BLaER1 (cell line): ENCODE results near the gene PPP2R5E.

ENCODE experiments used
- H3K27ac ChIP-seq: shearing (Covaris generic); formaldehyde crosslinking; 2 replicates; pipeline ENCODE4 v1.8.1; 2022
- H3K27me3 ChIP-seq: shearing (Covaris generic); formaldehyde crosslinking; 2 replicates; pipeline ENCODE4 v1.8.1; 2022
- H3K36me3 ChIP-seq: shearing (Covaris generic); formaldehyde crosslinking; 2 replicates; pipeline ENCODE4 v1.8.1; 2022
- H3K4me1 ChIP-seq: shearing (Covaris generic); formaldehyde crosslinking; 2 replicates; pipeline ENCODE4 v1.8.1; 2022
- H3K4me2 ChIP-seq: shearing (Covaris generic); formaldehyde crosslinking; 2 replicates; pipeline ENCODE4 v1.8.1; 2022
- H3K4me3 ChIP-seq: shearing (Covaris generic); formaldehyde crosslinking; 2 replicates; pipeline ENCODE4 v1.8.1; 2022
- H3K9ac ChIP-seq: shearing (Covaris generic); formaldehyde crosslinking; 2 replicates; pipeline ENCODE4 v1.8.1; 2022
- H3K9me3 ChIP-seq: shearing (Covaris generic); formaldehyde crosslinking; 2 replicates; pipeline ENCODE4 v1.8.1; 2022
- H4K20me1 ChIP-seq: shearing (Covaris generic); formaldehyde crosslinking; 2 replicates; pipeline ENCODE4 v1.8.1; 2022
- Cebpa-rat ChIP-seq: shearing (Covaris generic); IDR thresholded peaks from 2 replicates; pipeline ENCODE4 v1.8.1; 2022

The PPP2R5E gene

GRCh38 chr14:63371033-63371432 lies 172.1 kb downstream of the PPP2R5E start:
- Histone ChIP-seq H3K9me3 (peaks cover 5% of the 10 kb centered on the region), H3K36me3 (peaks cover 22% of the 10 kb centered on the region; the same call in 1 of the 2 replicates), H3K27me3 (no peaks in the 10 kb centered on the region), H4K20me1 (no peaks in the 10 kb centered on the region), H3K4me1 (no peaks in the 10 kb centered on the region), H3K4me2 (no peak overlapping the region), H3K27ac (no peak overlapping the region), H3K4me3 (no peak overlapping the region), H3K9ac (no peak overlapping the region)
- no peak for TF ChIP-seq Cebpa-rat

GRCh38 chr14:63367742-63368364 lies 175.3 kb downstream of the PPP2R5E start:
- Histone ChIP-seq H3K27me3 (no peaks in the 10 kb centered on the region), H3K27ac (no peak overlapping the region), H3K36me3 (peaks cover 4% of the 10 kb centered on the region; the same call in 1 of the 2 replicates), H3K4me2 (no peak overlapping the region), H3K4me3 (no peak overlapping the region), H3K9me3 (peaks cover 9% of the 10 kb centered on the region), H3K9ac (no peak overlapping the region), H4K20me1 (no peaks in the 10 kb centered on the region), H3K4me1 (no peaks in the 10 kb centered on the region)
- TF ChIP-seq Cebpa-rat: no peak

GRCh38 chr14:63362389-63362819 lies 180.8 kb downstream of the PPP2R5E start:
- H3K4me1 ChIP-seq: no peaks in the 10 kb centered on the region
- no peak overlapping the region for H3K27ac ChIP-seq
- H3K9me3 ChIP-seq: peaks cover 4% of the 10 kb centered on the region; the same call in 1 of the 2 replicates
- no peak overlapping the region for H3K9ac ChIP-seq
- no peak overlapping the region for H3K4me2 ChIP-seq
- TF ChIP-seq Cebpa-rat: no peak
- no peaks in the 10 kb centered on the region for H3K36me3 ChIP-seq
- no peaks in the 10 kb centered on the region for H4K20me1 ChIP-seq
- no peak overlapping the region for H3K4me3 ChIP-seq
- no peaks in the 10 kb centered on the region for H3K27me3 ChIP-seq

- peaks cover 4% of the 10 kb centered on the region; the same call in 1 of the 2 replicates for H3K9me3 ChIP-seq
- no peaks in the 10 kb centered on the region for H4K20me1 ChIP-seq
- H3K27me3 ChIP-seq: no peaks in the 10 kb centered on the region
- no peak overlapping the region for H3K4me2 ChIP-seq
- H3K4me3 ChIP-seq: no peak overlapping the region
- H3K4me1 ChIP-seq: no peaks in the 10 kb centered on the region
- TF ChIP-seq Cebpa-rat: no peak
- no peak overlapping the region for H3K9ac ChIP-seq
- H3K27ac ChIP-seq: no peak overlapping the region
- no peaks in the 10 kb centered on the region for H3K36me3 ChIP-seq
These were observed 181.4 kb downstream of the PPP2R5E start for GRCh38 chr14:63361790-63362189.

- H3K27ac ChIP-seq: no peak overlapping the region
- no peak overlapping the region for H3K4me2 ChIP-seq
These were observed 185.3 kb downstream of the PPP2R5E start for GRCh38 chr14:63357841-63358240.

GRCh38 chr14:63345826-63346225 lies 197.4 kb downstream of the PPP2R5E start:
- H3K27me3 ChIP-seq: no peaks in the 10 kb centered on the region
- H3K4me3 ChIP-seq: no peak overlapping the region
- H3K4me2 ChIP-seq: no peak overlapping the region
- no peaks in the 10 kb centered on the region for H3K9me3 ChIP-seq
- no peaks in the 10 kb centered on the region for H3K4me1 ChIP-seq
- no peak for TF ChIP-seq Cebpa-rat
- H4K20me1 ChIP-seq: no peaks in the 10 kb centered on the region
- no peak overlapping the region for H3K27ac ChIP-seq
- H3K9ac ChIP-seq: no peak overlapping the region
- no peaks in the 10 kb centered on the region for H3K36me3 ChIP-seq

More at GRCh38 chr14:63357841-63358240, 185.3 kb downstream of the PPP2R5E start:
- Histone ChIP-seq H3K36me3 (no peaks in the 10 kb centered on the region), H3K4me3 (no peak overlapping the region), H3K27me3 (no peaks in the 10 kb centered on the region), H3K9ac (no peak overlapping the region), H3K9me3 (no peaks in the 10 kb centered on the region), H3K4me1 (no peaks in the 10 kb centered on the region), H4K20me1 (no peaks in the 10 kb centered on the region)
- no peak for TF ChIP-seq Cebpa-rat

GRCh38 chr14:63344336-63344735 lies 198.8 kb downstream of the PPP2R5E start:
- H3K4me1 ChIP-seq: no peaks in the 10 kb centered on the region
- no peak overlapping the region for H3K27ac ChIP-seq
- H3K9ac ChIP-seq: no peak overlapping the region
- H3K4me2 ChIP-seq: no peak overlapping the region
- no peak for TF ChIP-seq Cebpa-rat
- no peak overlapping the region for H3K4me3 ChIP-seq
- H3K27me3 ChIP-seq: no peaks in the 10 kb centered on the region
- no peaks in the 10 kb centered on the region for H3K36me3 ChIP-seq
- H4K20me1 ChIP-seq: no peaks in the 10 kb centered on the region
- no peaks in the 10 kb centered on the region for H3K9me3 ChIP-seq

GRCh38 chr14:63343878-63344277 lies 199.3 kb downstream of the PPP2R5E start:
- Histone ChIP-seq H3K27me3 (no peaks in the 10 kb centered on the region), H4K20me1 (no peaks in the 10 kb centered on the region), H3K4me2 (no peak overlapping the region), H3K4me1 (no peaks in the 10 kb centered on the region), H3K27ac (no peak overlapping the region), H3K4me3 (no peak overlapping the region), H3K9me3 (no peaks in the 10 kb centered on the region), H3K36me3 (no peaks in the 10 kb centered on the region), H3K9ac (no peak overlapping the region)
- TF ChIP-seq Cebpa-rat: no peak

- no peaks in the 10 kb centered on the region for H3K4me1 ChIP-seq
- H3K4me3 ChIP-seq: no peak overlapping the region
- no peaks in the 10 kb centered on the region for H3K9me3 ChIP-seq
- no peaks in the 10 kb centered on the region for H3K36me3 ChIP-seq
- no peak overlapping the region for H3K4me2 ChIP-seq
- no peak for TF ChIP-seq Cebpa-rat
- no peak overlapping the region for H3K9ac ChIP-seq
- H3K27ac ChIP-seq: no peak overlapping the region
- no peaks in the 10 kb centered on the region for H3K27me3 ChIP-seq
- no peaks in the 10 kb centered on the region for H4K20me1 ChIP-seq
These were observed 200.8 kb downstream of the PPP2R5E start for GRCh38 chr14:63342371-63342770.

GRCh38 chr14:63328787-63329737 lies 214.1 kb downstream of the PPP2R5E start:
- Histone ChIP-seq H3K36me3 (no peaks in the 10 kb centered on the region), H3K9ac (no peak overlapping the region), H3K27me3 (no peaks in the 10 kb centered on the region), H3K4me1 (no peaks in the 10 kb centered on the region), H3K4me2 (no peak overlapping the region), H4K20me1 (no peaks in the 10 kb centered on the region), H3K27ac (no peak overlapping the region), H3K9me3 (no peaks in the 10 kb centered on the region), H3K4me3 (no peak overlapping the region)
- TF ChIP-seq Cebpa-rat: no peak
